Spleen (tissue), 11 donors: ENCODE results near the gene SEMA3A. TPM values are rescaled to one million over a fixed set of nuclear protein-coding genes. Genes with fewer than 3 reads are reported as not detected.

Source experiments
- DNase-seq: peaks from one replicate; pipeline ENCODE4 v3.0.0-alpha.2; 2020
- H3K27ac ChIP-seq, 8 donors: fragments of 200-600 bp; sonication (generic) in 7 of 8; 1 replicate in 4 of 8; 2 replicates in 4 of 8; pipeline versions ENCODE4 v1.5.0 to v1.8.0; 2016 to 2021; ENCODE audit warnings: inconsistent platforms in 4 of 8, mild to moderate bottlenecking in 4 of 8, moderate library complexity in 1 of 8
- H3K27me3 ChIP-seq, 7 donors: fragments of 200-600 bp; sonication (generic) in 6 of 7; replicated peaks in 1 of 7; 1 replicate in 4 of 7; 2 replicates in 3 of 7; pipeline versions ENCODE4 v1.5.0 to v1.8.0; 2016 to 2021; ENCODE audit warnings: inconsistent platforms in 3 of 7, mild to moderate bottlenecking in 1 of 7
- H3K36me3 ChIP-seq, 6 donors: fragments of 200-600 bp; sonication (generic) in 5 of 6; 1 replicate in 4 of 6; 2 replicates in 2 of 6; pipeline versions ENCODE4 v1.5.0 to v1.8.0; 2016 to 2021; ENCODE audit warnings: inconsistent platforms in 2 of 6
- H3K4me1 ChIP-seq, 6 donors: fragments of 200-600 bp; sonication (generic) in 5 of 6; 1 replicate in 3 of 6; 2 replicates in 3 of 6; pipeline versions ENCODE4 v1.5.0 to v1.8.0; 2016 to 2021; ENCODE audit warnings: inconsistent platforms in 3 of 6
- H3K4me3 ChIP-seq, 8 donors: fragments of 200-600 bp; sonication (generic) in 7 of 8; 1 replicate in 4 of 8; 2 replicates in 4 of 8; pipeline versions ENCODE4 v1.5.0 to v1.8.0; 2016 to 2021; ENCODE audit warnings: inconsistent platforms in 4 of 8, mild to moderate bottlenecking in 4 of 8, moderate library complexity in 2 of 8
- H3K9me3 ChIP-seq, 8 donors: fragments of 200-600 bp; sonication (generic) in 7 of 8; 1 replicate in 4 of 8; 2 replicates in 4 of 8; pipeline versions ENCODE4 v1.5.0 to v1.8.0; 2016 to 2021; ENCODE audit warnings: inconsistent platforms in 4 of 8
- CTCF ChIP-seq, 11 experiments: fragments of 200-600 bp in 7 of 11; fragments of 450-650 bp in 4 of 11; sonication (generic) in 4 of 11; IDR thresholded peaks in 8 of 11; conservative IDR thresholded peaks in 3 of 11; 1 replicate in 7 of 11; 2 replicates in 4 of 11; pipeline versions ENCODE4 v1.4.0 to v1.8.0; 2016 to 2021; ENCODE audit warnings: antibody characterized with exemption in 11 of 11, inconsistent platforms in 4 of 11, mild to moderate bottlenecking in 1 of 11
- POLR2A ChIP-seq, 3 donors: fragments of 450-650 bp; IDR thresholded peaks; one replicate each; pipeline ENCODE4 v1.5.1; 2017; ENCODE audit warnings: antibody characterized with exemption in 3 of 3, mild to moderate bottlenecking in 1 of 3
- POLR2AphosphoS5 ChIP-seq, 3 donors: sonication (generic); formaldehyde crosslinking; IDR thresholded peaks; one replicate each; pipeline ENCODE4 v1.5.1; 2017; ENCODE audit warnings: antibody characterized with exemption in 3 of 3
- WGBS, 5 donors: extraction: QIAGEN DNeasy Blood & Tissue Kit in 3 of 5; methylation state at CpG; one replicate each; pipeline versions ENCODE4 v1.1.5 to v1.1.7; 2013 to 2018; 5-methylcytosine and 5-hydroxymethylcytosine counted together
- intact Hi-C: fragments of 100-400 bp; cut with DNase I; formaldehyde crosslinking; loops from one replicate; pipeline ENCODE4 v1.15.0; 2023; ENCODE audit warnings: low total_unique reads
- polyA plus RNA-seq, 3 donors: library from polyadenylated mRNA; stranded (reverse); fragments of 200-250 nt; gene quantifications; one replicate each; pipeline ENCODE4 v1.2.1, GENCODE V29; 2013
- total RNA-seq, 7 donors: library from RNA; depleted of rRNA in 3 of 7; stranded (reverse); fragments of >200 nt in 3 of 7; fragmentation: NEBNext Ultra II Directional in 4 of 7; extraction: Animal tissue kit (Norgen Biotek cat#: 25700) in 4 of 7; gene quantifications; one replicate each; pipeline versions ENCODE4 v1.1.0 to v1.2.1, GENCODE V29; 2016 to 2021
- donor health status: healthy with polysubstance abuse.
- donor health status: DM: no; HTN: no; CAD: no; lungs with moderate emphysema.
- donor health status: DM: no; HTN: no; CAD: no.
- donor health status: Bipolar disorder and iron deficiency.
- donor health status: healthy.
- donor health status: DM: no; HTN: no; CAD: no.
- donor health status: DM: yes; HTN: yes; CAD: no.

The SEMA3A gene
- total and polyA plus RNA-seq, 10 donors, result 1.1 to 48.5 (median 15.3) TPM

GRCh38 chr7:84136336-84136735, 58.3 kb downstream of the SEMA3A start:
- Histone ChIP-seq H3K27me3 (no peaks in the 10 kb centered on the region), H3K4me1 (peaks cover 0 to 10% (median 0%) of the 10 kb centered on the region in 6 donors), H3K4me3 (no peak overlapping the region), H3K27ac (peak overlapping the region in 1 of 8 donors; percentile 4), H3K36me3 (no peaks in the 10 kb centered on the region), H3K9me3 (no peaks in the 10 kb centered on the region)
- 53 to 80% (median 70%) methylated on average over 3 of the region's 3 CpGs for WGBS, 5 donors
- TF ChIP-seq CTCF (IDR thresholded peaks at IDR 0.05 in 8 of 11, conservative IDR thresholded peaks at IDR 0.05 in 3 of 11) (no peak), POLR2AphosphoS5 (IDR thresholded peaks at IDR 0.05) (no peak), POLR2A (IDR thresholded peaks at IDR 0.05) (no peak)
- DNase-seq, result no peak
- intact Hi-C loops, result no loop called here

GRCh38 chr7:84134169-84134568, 60.4 kb downstream of the SEMA3A start:
- no peak overlapping the region for H3K27ac ChIP-seq
- no peak for DNase-seq
- intact Hi-C loops, result no loop called here
- TF ChIP-seq POLR2AphosphoS5 (IDR thresholded peaks at IDR 0.05) (no peak), CTCF (IDR thresholded peaks at IDR 0.05 in 8 of 11, conservative IDR thresholded peaks at IDR 0.05 in 3 of 11) (no peak), POLR2A (IDR thresholded peaks at IDR 0.05) (no peak)
- H3K4me1 ChIP-seq, result peaks cover 0 to 10% (median 0%) of the 10 kb centered on the region in 6 donors
- H3K4me3 ChIP-seq, result no peak overlapping the region
- H3K27me3 ChIP-seq, result no peaks in the 10 kb centered on the region
- WGBS, 5 donors, result 79 to 89% (median 84%) methylated on average over 1 of the region's 1 CpG
- no peaks in the 10 kb centered on the region for H3K36me3 ChIP-seq
- no peaks in the 10 kb centered on the region for H3K9me3 ChIP-seq

DNA sequence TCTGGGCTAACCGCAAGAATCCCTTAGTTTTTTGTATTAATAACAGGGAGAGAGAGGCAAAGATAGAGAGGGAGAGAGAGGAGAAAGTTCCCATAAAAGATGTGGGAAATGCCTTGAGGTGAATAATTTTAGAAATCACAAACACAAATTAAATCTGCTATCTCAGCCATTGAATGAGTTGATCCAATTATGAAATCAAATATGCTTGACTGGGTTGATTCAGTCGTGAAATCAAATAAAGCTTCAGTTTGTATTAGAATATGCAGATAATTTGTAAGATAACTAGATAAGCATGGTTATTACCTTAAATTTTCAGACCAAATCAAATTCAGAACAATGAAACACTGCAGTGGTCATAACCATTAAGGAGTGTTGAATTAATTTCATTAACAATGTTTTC, 68.9 kb downstream of the SEMA3A start:
- H3K4me3 ChIP-seq, result no peak overlapping the region
- no peaks in the 10 kb centered on the region for H3K36me3 ChIP-seq
- H3K4me1 ChIP-seq, result no peaks in the 10 kb centered on the region
- H3K27me3 ChIP-seq, result no peaks in the 10 kb centered on the region
- intact Hi-C loops, result no loop called here
- H3K9me3 ChIP-seq, result no peaks in the 10 kb centered on the region
- no peak overlapping the region for H3K27ac ChIP-seq
- DNase-seq, result no peak
- TF ChIP-seq CTCF (IDR thresholded peaks at IDR 0.05 in 8 of 11, conservative IDR thresholded peaks at IDR 0.05 in 3 of 11) (no peak), POLR2A (IDR thresholded peaks at IDR 0.05) (no peak), POLR2AphosphoS5 (IDR thresholded peaks at IDR 0.05) (no peak)
- 89 to 96% (median 91%) methylated on average over 2 of the region's 2 CpGs for WGBS, 5 donors

GRCh38 chr7:84123965-84124547, 70.5 kb downstream of the SEMA3A start:
- H3K36me3 ChIP-seq, result no peaks in the 10 kb centered on the region
- H3K4me3 ChIP-seq, result no peak overlapping the region
- H3K9me3 ChIP-seq, result no peaks in the 10 kb centered on the region
- TF ChIP-seq POLR2AphosphoS5 (IDR thresholded peaks at IDR 0.05), result no peak
- TF ChIP-seq CTCF (IDR thresholded peaks at IDR 0.05 in 8 of 11, conservative IDR thresholded peaks at IDR 0.05 in 3 of 11), result no peak
- TF ChIP-seq POLR2A (IDR thresholded peaks at IDR 0.05), result no peak
- no peaks in the 10 kb centered on the region for H3K27me3 ChIP-seq
- no peaks in the 10 kb centered on the region for H3K4me1 ChIP-seq
- intact Hi-C loops, result no loop called here
- peak overlapping the region in 2 of 8 donors; percentile 6 to 25 for H3K27ac ChIP-seq
- 21 to 37% (median 29%) methylated on average over 5 of the region's 5 CpGs for WGBS, 5 donors
- DNase-seq, result no peak
